Endometrium (tissue), 2 donors: ENCODE measurements around the gene OSMR.

Experiments used
- FAIRE-seq: peaks from 2 replicates; lab custom pipeline; 2012; peaks lifted over from hg19 to GRCh38; lab: Jason Lieb, UNC
- donor health status: control.
- donor health status: control.

The OSMR gene

DNA sequence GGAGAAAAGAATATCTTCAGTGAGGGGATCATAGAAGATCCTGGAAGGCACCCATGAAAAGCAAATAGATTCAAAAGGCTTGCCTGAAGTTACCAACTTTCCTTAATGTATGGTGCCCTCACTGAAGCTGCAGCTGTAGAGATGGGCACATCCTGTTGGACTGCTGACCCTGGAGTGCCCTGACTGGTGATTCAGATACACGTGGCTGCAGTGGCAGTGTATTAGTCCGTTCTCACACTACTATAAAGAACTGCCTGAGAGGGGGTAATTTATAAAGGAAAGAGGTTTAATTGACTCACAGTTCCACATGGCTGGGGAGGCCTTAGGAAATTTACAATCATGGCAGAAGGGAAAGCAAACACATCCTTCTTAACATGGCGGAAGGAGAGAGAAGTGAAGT lies 80.3 kb downstream of the OSMR start:
- no peak for FAIRE-seq

DNA sequence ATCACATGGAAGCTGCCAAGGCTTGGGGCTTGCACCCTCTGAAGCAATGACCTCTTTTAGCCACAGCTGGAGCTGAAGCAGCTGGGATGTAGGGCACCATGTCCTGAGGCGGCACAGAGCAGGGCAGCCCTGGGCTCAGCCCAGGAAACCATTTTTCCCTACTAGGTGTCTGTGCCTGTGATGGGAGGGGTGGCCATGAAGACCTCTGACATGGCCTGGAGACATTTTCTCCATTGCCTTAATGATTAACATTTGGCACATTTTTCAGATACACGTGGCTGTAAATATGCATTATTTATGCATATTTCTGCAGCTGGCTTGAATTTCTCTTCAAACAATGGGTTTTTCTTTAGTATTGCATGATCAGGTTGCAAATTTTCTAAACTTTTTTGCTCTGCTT lies 81.7 kb downstream of the OSMR start:
- FAIRE-seq = no peak

DNA sequence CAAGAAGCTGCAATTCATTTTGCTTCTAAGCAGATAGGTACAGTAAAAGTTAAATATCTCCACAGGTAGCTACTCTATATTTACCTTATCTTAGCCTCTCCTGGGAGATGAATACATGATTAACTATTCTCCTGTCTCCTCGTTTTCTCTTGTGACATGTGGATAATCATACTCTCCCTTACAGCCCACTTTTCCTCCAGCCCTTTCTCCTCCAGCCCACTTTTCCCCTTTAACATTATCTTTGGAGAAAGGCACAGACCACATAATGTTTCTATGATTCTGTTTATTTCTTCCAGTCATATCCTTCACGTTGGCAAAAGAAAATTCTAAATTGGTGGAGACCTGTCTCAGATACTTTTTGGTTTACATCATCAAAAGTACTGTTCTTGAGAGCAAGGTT lies 84.0 kb downstream of the OSMR start:
- FAIRE-seq = no peak

DNA sequence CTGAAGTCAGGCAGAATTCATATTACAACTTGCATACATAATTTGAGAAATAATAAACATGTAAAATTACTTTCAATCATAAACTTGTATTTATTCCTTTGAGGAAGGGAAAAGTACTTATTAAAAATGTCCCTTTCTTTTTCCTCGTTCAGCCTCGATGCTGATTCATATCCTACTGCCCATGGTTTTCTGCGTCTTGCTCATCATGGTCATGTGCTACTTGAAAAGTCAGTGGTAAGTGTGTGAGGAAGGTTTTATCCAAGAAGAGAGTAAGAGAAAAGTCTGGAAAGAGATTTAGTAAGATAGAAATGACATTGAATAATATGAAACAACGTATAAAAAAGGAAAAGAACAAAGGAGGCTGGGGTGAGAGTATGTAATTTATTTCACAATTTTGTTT lies 85.9 kb downstream of the OSMR start:
- no peak for FAIRE-seq

DNA sequence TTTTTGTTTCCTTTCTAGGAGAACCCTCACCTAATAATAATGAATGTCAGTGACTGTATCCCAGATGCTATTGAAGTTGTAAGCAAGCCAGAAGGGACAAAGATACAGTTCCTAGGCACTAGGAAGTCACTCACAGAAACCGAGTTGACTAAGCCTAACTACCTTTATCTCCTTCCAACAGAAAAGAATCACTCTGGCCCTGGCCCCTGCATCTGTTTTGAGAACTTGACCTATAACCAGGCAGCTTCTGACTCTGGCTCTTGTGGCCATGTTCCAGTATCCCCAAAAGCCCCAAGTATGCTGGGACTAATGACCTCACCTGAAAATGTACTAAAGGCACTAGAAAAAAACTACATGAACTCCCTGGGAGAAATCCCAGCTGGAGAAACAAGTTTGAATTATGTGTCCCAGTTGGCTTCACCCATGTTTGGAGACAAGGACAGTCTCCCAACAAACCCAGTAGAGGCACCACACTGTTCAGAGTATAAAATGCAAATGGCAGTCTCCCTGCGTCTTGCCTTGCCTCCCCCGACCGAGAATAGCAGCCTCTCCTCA lies 87.1 kb downstream of the OSMR start:
- no peak for FAIRE-seq

DNA sequence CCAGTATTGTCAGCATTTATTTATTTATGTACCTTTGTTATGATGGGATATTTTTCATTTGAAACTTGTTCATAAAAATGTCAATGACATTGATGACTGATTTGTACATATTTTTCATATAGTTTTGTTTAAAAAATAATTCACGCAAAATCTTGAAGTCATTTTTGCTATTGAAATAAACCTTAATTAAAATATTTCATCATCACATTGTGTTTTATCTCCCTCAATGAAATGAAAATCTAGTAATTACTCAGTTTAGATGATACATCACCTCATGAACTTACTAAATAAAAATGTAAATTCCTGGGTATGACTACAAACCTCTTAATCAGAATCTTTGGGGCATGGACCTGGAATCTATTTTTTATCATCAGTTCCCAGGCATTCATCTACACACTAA lies 89.6 kb downstream of the OSMR start:
- peak; percentile 4 for FAIRE-seq

DNA sequence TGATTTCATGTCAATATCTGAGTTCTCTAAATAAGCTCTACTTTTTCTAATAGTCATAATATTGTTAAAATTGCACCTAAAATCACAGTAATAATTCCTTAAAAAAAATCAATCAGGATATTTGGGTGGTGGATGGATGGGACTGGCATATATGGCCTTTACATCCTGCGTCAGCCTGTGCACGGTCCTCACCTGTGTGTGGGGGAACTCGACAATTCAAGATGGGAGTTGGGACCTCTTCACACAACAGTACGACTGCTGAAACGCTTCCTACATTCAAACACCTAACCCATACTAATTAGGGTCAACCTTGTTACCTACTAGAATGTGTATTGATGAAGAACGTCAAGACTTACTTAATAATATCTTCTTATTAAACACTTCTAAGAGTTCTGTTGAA lies 90.5 kb downstream of the OSMR start:
- no peak for FAIRE-seq

DNA sequence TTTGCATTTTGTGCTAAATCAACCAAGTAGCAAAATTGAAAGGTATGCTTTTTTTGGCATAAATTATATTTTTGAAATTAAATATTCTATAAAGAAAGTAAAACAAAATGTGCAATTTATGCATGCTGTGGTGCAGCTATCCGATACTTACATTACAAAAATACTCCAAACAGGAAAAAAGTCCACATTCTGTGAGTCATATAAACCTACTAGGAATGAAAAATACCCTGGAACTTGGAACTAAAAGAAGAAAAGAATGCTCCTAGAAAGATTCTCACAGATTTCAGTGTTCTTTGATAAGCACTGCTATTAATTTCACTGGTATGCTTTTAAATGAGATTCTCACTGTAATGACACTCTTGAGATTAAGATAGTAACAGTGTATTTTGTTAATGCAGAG lies 92.6 kb downstream of the OSMR start:
- no peak for FAIRE-seq

DNA sequence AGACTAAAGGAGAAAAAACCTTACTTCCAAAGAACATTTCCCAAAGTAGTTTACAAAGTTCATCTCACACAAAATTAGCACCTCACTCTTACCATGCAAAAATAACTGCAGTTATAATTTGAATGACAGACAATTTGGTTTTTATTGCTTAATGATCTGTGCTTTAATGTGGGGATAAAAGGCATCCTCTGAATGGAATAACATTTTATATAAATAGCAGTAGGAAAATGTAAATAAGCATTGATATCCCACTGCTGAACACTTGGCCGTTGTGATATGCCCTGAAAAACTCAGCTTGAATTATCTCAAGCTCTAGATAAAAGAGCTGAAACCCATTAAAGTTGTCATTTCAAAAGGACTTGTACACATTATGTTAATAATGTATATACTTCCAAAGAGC lies 93.2 kb downstream of the OSMR start:
- FAIRE-seq = no peak

DNA sequence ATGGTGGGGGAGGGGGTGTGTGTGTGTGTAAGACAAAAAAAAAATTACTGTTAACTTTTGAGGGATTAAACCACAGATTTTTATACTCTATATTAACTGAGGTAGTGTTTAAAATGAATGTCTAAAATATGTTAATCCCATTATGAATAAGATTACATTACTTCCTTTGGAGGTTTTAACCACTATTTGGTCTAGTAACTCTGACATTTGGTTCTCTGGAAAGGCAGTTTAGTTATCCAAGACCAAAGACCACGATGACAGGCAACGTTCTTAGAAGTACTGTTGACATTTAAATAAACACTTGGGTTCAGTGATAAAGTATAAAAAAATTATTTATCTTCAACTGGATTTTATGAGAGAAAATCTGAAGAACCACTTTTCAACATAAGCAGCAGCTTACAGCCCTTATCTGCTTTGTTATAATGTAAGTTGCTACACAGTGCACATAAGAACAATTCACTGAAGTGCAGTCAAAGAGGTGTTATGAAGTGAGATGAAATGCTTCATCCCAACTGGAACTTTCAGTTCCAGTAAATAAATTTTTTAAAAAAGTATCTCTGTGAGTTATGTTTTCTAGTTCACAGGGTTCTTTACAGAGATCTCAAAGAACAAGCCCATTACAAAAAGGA lies 94.5 kb downstream of the OSMR start:
- no peak for FAIRE-seq

DNA sequence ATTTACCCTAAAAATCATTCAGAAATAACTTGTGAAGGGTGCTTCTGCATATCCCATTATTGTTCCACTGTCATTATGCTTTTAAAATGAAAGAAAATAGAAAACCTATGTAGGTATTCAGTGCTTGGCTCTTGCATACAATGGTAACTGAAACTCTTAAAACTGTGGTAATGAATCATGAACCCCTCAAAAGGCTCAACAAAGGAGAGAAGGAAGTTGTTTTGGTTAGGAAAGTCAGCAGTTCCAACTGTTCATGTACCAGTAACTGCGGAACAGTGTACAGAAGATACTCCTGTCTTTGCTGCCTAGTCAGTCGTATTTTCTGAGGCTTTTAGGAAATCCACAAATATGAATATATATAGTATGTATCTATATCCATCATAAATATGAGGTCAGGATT lies 96.1 kb downstream of the OSMR start:
- no peak for FAIRE-seq

DNA sequence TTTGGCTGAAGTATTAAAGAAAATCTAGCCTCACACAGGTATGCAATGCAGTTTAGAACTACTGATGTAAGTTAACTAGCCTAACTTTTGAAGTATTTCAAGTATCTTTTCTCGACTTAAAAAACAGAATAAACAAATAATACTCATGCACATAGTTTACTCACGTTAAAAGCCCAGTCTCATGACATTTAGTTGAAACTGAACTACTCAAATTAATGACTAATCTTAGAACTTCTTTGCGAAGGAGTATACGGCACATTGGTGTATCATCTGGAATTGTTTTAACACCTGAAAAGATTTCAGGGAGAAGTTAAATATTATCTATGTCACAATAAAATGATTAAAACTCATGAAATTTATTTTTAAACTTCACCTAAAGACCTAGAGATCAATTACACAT lies 98.5 kb downstream of the OSMR start:
- no peak for FAIRE-seq

DNA sequence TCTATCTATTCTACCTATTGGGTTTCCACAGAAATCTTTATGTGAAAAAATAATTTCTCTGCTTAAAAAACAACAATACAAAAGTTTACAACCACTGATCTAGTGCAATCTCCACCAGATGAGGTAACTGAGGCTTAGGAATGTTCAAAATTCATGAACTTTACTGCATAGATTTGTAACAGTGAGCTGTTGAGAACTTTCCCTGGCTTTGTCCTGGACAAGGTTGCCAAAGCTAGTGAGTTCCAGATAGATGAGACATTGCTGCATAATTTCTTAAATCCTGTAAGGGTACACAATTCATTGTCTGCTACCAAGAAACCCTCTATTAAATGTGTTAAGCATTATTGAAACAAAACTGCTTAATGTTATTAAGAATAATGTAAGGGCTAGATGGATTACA lies 102.7 kb downstream of the OSMR start:
- no peak for FAIRE-seq

DNA sequence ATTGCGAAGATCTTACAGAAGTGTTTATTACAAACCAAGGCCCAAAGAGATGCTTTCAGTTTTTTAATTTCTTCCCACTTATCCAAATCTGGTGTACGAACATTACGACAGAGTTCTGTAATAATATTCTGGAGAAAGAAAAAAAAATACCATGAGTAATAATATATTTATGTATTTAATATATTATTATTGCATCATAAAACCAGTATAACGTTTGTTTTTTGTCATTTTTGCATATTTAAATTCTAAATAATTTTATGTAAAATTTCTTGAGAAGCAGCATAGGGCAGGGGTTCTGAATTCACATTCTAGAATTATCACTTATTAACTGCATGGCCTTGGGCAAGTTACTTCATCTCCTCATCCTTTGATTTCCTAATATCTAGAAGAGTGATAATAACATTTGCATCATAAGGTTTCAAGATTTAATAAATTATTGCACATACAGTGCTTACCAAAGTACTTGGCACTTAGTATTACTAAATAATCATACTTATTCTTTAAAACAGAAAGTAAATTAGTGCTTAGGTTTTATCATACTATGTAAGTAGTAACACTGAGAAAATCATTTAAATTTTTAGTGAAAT lies 107.7 kb downstream of the OSMR start:
- FAIRE-seq = no peak

DNA sequence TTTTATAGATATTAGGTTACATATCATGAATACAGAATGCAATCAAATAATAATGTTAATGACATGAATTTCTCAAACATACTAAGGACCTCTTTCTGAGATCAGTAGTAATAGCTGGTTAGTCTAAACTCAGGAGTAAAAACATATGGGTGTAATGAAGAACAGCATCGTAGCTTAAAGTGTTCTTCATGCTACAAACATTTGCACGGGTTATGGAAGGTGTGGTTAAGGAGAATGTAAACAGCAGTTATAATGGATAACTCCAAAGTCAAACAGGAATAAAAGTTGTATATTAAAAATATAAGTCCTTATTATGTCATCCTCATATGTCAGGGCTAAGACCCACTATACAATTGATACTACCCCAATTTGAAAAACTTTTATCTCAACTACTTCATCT lies 115.9 kb downstream of the OSMR start:
- FAIRE-seq = no peak

DNA sequence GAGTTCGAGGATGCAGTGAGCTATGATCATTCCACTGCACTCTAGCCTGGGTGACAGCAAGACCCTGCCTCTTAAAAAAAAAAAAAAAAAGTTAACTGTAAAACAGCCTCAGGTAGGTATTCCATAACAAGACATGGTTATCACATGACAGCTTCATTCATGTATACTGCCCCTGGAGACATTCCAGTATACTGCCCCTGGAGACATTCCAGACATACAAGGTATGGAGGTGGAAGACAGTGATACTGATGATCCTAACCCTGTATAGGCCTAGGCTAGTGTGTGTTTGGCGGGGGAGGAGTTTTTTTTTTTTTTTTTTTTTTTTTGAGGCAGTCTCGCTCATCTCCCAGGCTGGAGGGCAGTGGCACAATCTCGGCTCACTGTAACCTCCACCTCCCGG lies 122.9 kb downstream of the OSMR start:
- FAIRE-seq = no peak

DNA sequence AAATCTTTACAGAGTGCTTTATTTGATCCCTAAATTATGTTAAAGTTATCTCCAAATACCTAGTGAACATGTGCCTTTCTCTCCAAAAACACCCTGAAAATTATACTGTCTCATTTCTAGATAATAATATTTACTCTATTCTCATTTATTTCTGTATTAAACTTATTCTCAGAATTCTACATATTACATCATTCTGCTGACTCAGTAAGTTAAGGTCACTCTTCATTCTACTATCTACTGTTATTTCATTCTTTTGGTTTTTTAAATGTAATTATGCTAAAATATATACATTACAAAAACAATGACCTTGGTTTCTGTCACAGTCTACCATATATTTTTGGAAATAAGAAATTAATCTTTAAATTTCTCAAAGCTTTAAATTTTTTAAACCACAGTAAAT lies 132.2 kb downstream of the OSMR start:
- peak; percentile 33 for FAIRE-seq

DNA sequence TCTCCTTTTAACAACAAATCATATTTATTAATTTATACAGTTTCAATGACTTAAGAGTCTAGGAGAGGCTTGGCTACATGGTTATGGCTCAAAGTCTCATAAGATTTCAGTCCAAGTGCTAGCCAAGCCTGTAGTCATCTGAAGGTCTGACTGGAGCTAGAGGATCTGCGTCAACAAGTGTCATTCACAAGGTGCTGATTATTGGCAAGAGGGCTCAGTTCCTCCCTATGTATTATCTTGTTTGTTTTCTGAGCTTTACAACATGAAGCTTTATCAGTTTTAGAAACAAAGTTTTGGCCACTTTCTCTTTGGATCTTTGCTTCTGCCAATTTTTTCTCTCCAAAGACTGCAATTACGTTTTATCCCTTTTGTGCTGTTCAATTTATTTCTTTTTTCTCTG lies 133.7 kb downstream of the OSMR start:
- FAIRE-seq = no peak
